NT2/D1 (cell line): ENCODE measurements around the gene FOXP2.

ENCODE experiments used
- YY1 ChIP-seq: IDR thresholded peaks from 2 replicates; pipeline ENCODE4 v1.6.1; 2011; ENCODE audit not compliant: insufficient read length, insufficient read depth
- ZNF274 ChIP-seq: IDR thresholded peaks from 2 replicates; pipeline ENCODE4 v1.6.1; 2011; ENCODE audit warnings: mild to moderate bottlenecking, low read depth, low read length

- TF ChIP-seq ZNF274, result no peak
- no peak for TF ChIP-seq YY1
Observed at GRCh38 chr7:114657279-114657678, 242.7 kb downstream of the FOXP2 start.
